Trophoblast cell (in vitro differentiated cells and primary cell): ENCODE results near the gene SLC66A2.

Source experiments
- DNase-seq, 2 donors: peaks; one replicate each; pipeline ENCODE4 v3.0.0-alpha.2; 2016
- H2AFZ ChIP-seq: 2 replicates; pipeline ENCODE4 v1.6.1; 2013; ENCODE audit warnings: low read length, moderate library complexity, mild to moderate bottlenecking; ENCODE audit not compliant: insufficient read depth, poor library complexity
- H2AK5ac ChIP-seq: 2 replicates; pipeline ENCODE4 v1.6.1; 2013; ENCODE audit warnings: mild to moderate bottlenecking, low read length
- H2BK120ac ChIP-seq: 2 replicates; pipeline ENCODE4 v1.6.1; 2013; ENCODE audit warnings: low read length, mild to moderate bottlenecking, moderate library complexity; ENCODE audit not compliant: insufficient read depth, poor library complexity
- H2BK12ac ChIP-seq: 2 replicates; pipeline ENCODE4 v1.6.1; 2013; ENCODE audit warnings: mild to moderate bottlenecking, low read length, moderate library complexity
- H2BK5ac ChIP-seq: 2 replicates; pipeline ENCODE4 v1.6.1; 2013; ENCODE audit warnings: low read length, low read depth, moderate library complexity, mild to moderate bottlenecking; ENCODE audit not compliant: poor library complexity
- H3K14ac ChIP-seq: 2 replicates; pipeline ENCODE4 v1.6.1; 2013; ENCODE audit warnings: mild to moderate bottlenecking, low read length
- H3K18ac ChIP-seq: 2 replicates; pipeline ENCODE4 v1.6.1; 2013; ENCODE audit warnings: mild to moderate bottlenecking, low read length
- H3K23ac ChIP-seq: 2 replicates; pipeline ENCODE4 v1.6.1; 2013; ENCODE audit warnings: low read length
- H3K27ac ChIP-seq: 2 replicates; pipeline ENCODE4 v1.5.1; 2013; ENCODE audit warnings: low read depth, mild to moderate bottlenecking, inconsistent platforms, low read length, moderate library complexity
- H3K27me3 ChIP-seq: 2 replicates; pipeline ENCODE4 v1.6.1; 2013; ENCODE audit warnings: inconsistent platforms, mild to moderate bottlenecking, low read length, moderate library complexity; ENCODE audit not compliant: insufficient read depth
- H3K36me3 ChIP-seq, 2 experiments: 1 replicate in 1 of 2; 2 replicates in 1 of 2; pipeline ENCODE4 v1.6.1; 2013; ENCODE audit warnings: low read length in 2 of 2, mild to moderate bottlenecking in 2 of 2, moderate library complexity in 1 of 2; ENCODE audit not compliant: insufficient read depth in 2 of 2, control insufficient read depth in 1 of 2
- H3K4ac ChIP-seq: 2 replicates; pipeline ENCODE4 v1.6.1; 2013; ENCODE audit warnings: low read depth, mild to moderate bottlenecking, low read length, moderate library complexity
- H3K4me1 ChIP-seq, 2 experiments: 1 replicate in 1 of 2; 2 replicates in 1 of 2; pipeline ENCODE4 v1.6.1; 2013; ENCODE audit warnings: low read length in 2 of 2, mild to moderate bottlenecking in 2 of 2, moderate library complexity in 1 of 2; ENCODE audit not compliant: insufficient read depth in 2 of 2, control insufficient read depth in 1 of 2
- H3K4me2 ChIP-seq: 2 replicates; pipeline ENCODE4 v1.6.1; 2013; ENCODE audit warnings: inconsistent platforms, mild to moderate bottlenecking, low read length, moderate library complexity
- H3K4me3 ChIP-seq: 2 replicates; pipeline ENCODE4 v1.5.1; 2013; ENCODE audit warnings: mild to moderate bottlenecking, low read depth, low read length, inconsistent platforms
- H3K79me1 ChIP-seq: one replicate; pipeline ENCODE4 v1.6.1; 2013; ENCODE audit warnings: low read length
- H3K79me2 ChIP-seq: 2 replicates; pipeline ENCODE4 v1.6.1; 2013; ENCODE audit warnings: low read length, mild to moderate bottlenecking; ENCODE audit not compliant: control insufficient read depth, insufficient read depth, poor library complexity
- H3K9ac ChIP-seq: 2 replicates; pipeline ENCODE4 v1.6.1; 2013; ENCODE audit warnings: mild to moderate bottlenecking, low read length
- H3K9me3 ChIP-seq: 2 replicates; pipeline ENCODE4 v1.6.1; 2013; ENCODE audit warnings: low read depth, mild to moderate bottlenecking, control low read depth, inconsistent platforms, low read length; ENCODE audit not compliant: insufficient read depth
- H4K12ac ChIP-seq: 2 replicates; pipeline ENCODE4 v1.6.1; 2013; ENCODE audit warnings: low read depth, mild to moderate bottlenecking, low read length, moderate library complexity
- H4K8ac ChIP-seq: 2 replicates; pipeline ENCODE4 v1.6.1; 2013; ENCODE audit warnings: low read depth, mild to moderate bottlenecking, low read length, moderate library complexity
- H4K91ac ChIP-seq: one replicate; pipeline ENCODE4 v1.6.1; 2013; ENCODE audit warnings: low read depth, mild to moderate bottlenecking, low read length, moderate library complexity
- WGBS: extraction: QIAGEN DNeasy Blood & Tissue Kit; methylation state at CpG from one replicate; pipeline ENCODE4 v1.1.7; 2013; ENCODE audit warnings: missing lambda C conversion rate; ENCODE audit not compliant: insufficient read length, insufficient coverage; ENCODE audit errors: extremely low coverage; 5-methylcytosine and 5-hydroxymethylcytosine counted together

Gene SLC66A2

GRCh38 chr18:79964330-79965118 is 13.1 kb upstream of the SLC66A2 start, which contains the start of gene HSBP1L1:
Gene HSBP1L1 (plus strand): TSS chr18:79964643. CDS start chr18:79964736, 93 bp downstream.
- Histone ChIP-seq H3K79me1 (peaks cover 11% of the 10 kb centered on the region), H2BK120ac (peak within 1 kb of the TSS; percentile 92)
- WGBS = no CpG with 5 or more reads among the region's 73 CpGs

DNA sequence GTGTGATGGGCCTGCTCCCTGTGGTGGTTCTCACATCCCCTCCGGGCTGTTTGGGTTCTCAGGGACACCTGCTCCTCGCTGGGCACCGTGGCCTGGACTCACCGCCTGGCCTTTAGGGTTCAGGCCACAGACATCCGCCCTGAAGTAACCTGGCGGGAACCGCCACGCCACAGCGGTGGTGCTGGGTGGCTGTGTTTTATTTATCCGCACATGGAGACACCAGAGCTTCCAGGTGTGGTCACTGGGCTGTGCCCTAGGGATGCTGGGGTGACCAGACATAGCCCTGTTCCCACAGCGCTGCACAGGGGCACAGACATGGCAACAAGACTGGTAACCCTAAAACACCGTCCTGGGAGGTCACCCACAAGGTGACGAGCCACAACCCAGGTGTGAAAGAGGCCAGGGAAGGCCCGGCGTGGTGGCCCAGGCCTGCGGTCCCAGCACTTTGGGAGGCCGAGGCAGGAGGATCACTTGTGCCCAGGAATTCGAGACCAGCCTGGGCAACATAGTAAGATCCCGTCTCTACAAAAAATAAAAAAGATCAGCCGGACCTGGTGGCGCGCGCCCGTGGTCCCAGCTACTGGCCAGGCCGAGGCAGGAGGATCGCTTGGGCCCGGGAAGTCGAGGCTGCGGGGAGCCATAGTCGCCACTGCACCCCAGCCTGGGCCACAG is 12.3 kb upstream of the SLC66A2 start:
- Histone ChIP-seq H2AK5ac (peak overlapping the region; percentile 64), H4K91ac (no peak overlapping the region), H3K18ac (peak overlapping the region; percentile 72), H2AFZ (peak overlapping the region; percentile 25), H2BK120ac (no peak overlapping the region), H3K4me1 (peaks cover 21 to 23% of the 10 kb centered on the region in 2 experiments), H3K9ac (no peak overlapping the region), H3K27me3 (no peaks in the 10 kb centered on the region), H3K36me3 (peaks cover 2 to 3% of the 10 kb centered on the region in 2 experiments), H3K79me2 (peaks cover 9% of the 10 kb centered on the region), H4K8ac (peak overlapping the region; percentile 85), H3K9me3 (no peaks in the 10 kb centered on the region), H3K4me3 (no peak overlapping the region), H3K27ac (no peak overlapping the region), H3K4me2 (peak overlapping the region; percentile 86), H2BK12ac (no peak overlapping the region), H3K14ac (peak overlapping the region; percentile 44), H3K23ac (no peak overlapping the region), H4K12ac (no peak overlapping the region), H3K79me1 (peaks cover 11% of the 10 kb centered on the region), H3K4ac (no peak overlapping the region), H2BK5ac (no peak overlapping the region)
- DNase-seq = no peak
- no CpG with 5 or more reads among the region's 30 CpGs for WGBS

More at GRCh38 chr18:79964330-79965118, 13.1 kb upstream of the SLC66A2 start, which contains the start of gene HSBP1L1:
- Histone ChIP-seq H4K12ac (peak within 1 kb of the TSS; percentile 95), H3K4me3 (peak within 1 kb of the TSS; percentile 71), H3K36me3 (peaks cover 5% of the 10 kb centered on the region in 2 experiments), H3K79me2 (peaks cover 9% of the 10 kb centered on the region), H2AFZ (peak within 1 kb of the TSS; percentile 88), H3K18ac (peak within 1 kb of the TSS; percentile 97), H2BK5ac (peak within 1 kb of the TSS; percentile 64), H3K23ac (no peak within 1 kb of the TSS), H4K8ac (peak within 1 kb of the TSS; percentile 85), H3K4me1 (peaks cover 21 to 23% of the 10 kb centered on the region in 2 experiments), H3K9ac (peak within 1 kb of the TSS; percentile 31), H3K4ac (peak within 1 kb of the TSS; percentile 93), H3K27ac (peak within 1 kb of the TSS; percentile 84), H3K4me2 (peak within 1 kb of the TSS; percentile 86), H3K27me3 (no peaks in the 10 kb centered on the region), H2BK12ac (peak within 1 kb of the TSS; percentile 62), H3K14ac (peak within 1 kb of the TSS; percentile 95), H4K91ac (peak within 1 kb of the TSS; percentile 99), H2AK5ac (peak within 1 kb of the TSS; percentile 97), H3K9me3 (no peaks in the 10 kb centered on the region)
- DNase-seq = peak; percentile 91 to 94

DNA sequence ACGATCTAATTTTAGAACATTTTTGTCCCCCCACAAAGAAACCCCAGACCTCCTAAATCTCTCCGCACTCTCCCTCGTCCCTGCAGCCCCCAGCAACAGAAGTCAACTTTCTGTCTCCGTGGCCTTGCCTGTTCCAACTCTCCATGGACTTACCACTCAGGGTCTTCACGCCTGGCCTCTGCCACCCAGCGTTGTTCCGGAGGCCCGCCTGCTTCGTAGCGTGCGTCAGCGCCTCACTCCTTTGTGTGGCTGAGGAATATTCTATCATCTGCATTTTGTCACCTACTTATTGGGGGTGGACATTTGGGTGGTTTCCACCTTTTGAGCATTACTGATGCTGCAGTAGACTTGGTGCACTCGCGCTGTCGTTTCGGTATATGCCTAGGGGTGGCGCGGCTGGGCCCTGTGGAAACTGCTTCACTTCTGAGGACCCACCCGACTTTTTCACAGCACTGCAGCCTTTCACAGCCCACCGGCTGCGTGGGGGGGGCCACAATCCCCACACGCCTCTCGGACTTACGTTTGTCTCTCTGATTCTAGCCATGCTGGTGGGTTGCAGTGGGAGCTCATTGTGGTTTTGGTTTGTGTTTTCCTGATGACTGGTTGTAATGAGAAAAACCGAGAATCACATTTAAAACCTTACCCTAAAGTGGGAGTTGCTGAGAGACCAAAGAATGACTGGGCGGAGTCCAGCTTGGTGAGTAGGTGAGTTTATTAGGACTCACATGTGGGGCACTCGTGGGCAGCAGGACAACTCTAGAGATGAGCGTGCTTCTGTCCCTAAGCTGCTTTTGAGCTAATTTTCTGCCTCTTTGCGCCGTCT is 11.6 kb upstream of the SLC66A2 start:
- H3K9me3 ChIP-seq = no peaks in the 10 kb centered on the region
- no peak overlapping the region for H3K9ac ChIP-seq
- no peak overlapping the region for H3K4ac ChIP-seq
- peak overlapping the region; percentile 50 for H4K8ac ChIP-seq
- no peak overlapping the region for H4K91ac ChIP-seq
- H3K4me3 ChIP-seq = no peak overlapping the region
- H3K23ac ChIP-seq = no peak overlapping the region
- H2BK5ac ChIP-seq = no peak overlapping the region
- H2AK5ac ChIP-seq = peak overlapping the region; percentile 30
- H3K79me2 ChIP-seq = peaks cover 9% of the 10 kb centered on the region
- peaks cover 21 to 23% of the 10 kb centered on the region in 2 experiments for H3K4me1 ChIP-seq
- peak overlapping the region; percentile 0 for H2BK12ac ChIP-seq
- DNase-seq = no peak
- H3K79me1 ChIP-seq = peaks cover 11% of the 10 kb centered on the region
- H2AFZ ChIP-seq = no peak overlapping the region
- H3K36me3 ChIP-seq = peaks cover 2 to 3% of the 10 kb centered on the region in 2 experiments
- no peak overlapping the region for H4K12ac ChIP-seq
- H3K4me2 ChIP-seq = no peak overlapping the region
- no peaks in the 10 kb centered on the region for H3K27me3 ChIP-seq
- no peak overlapping the region for H3K18ac ChIP-seq
- no peak overlapping the region for H3K14ac ChIP-seq
- no peak overlapping the region for H3K27ac ChIP-seq
- H2BK120ac ChIP-seq = no peak overlapping the region
- no CpG with 5 or more reads among the region's 30 CpGs for WGBS

DNA sequence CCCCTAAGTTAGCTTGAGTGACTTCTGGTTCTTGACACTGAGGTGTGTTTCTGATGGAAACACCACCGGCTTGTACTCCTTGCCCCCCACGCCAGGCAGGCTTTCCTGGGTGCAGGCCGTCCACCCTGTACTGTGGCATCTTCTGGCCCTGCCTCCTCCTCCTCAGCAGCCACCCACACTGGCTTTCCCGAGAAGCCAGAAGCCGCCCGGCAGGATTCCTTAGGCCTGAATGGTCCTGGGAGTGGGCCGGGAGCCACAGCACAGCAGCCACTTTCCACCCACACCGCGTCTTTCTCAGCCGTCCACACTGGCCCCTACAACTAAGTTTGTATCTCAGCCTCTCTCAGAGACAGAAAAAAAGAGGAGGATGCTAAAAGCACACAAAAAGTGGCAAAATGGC is 10.9 kb upstream of the SLC66A2 start:
- Histone ChIP-seq H3K14ac (no peak overlapping the region), H4K91ac (peak overlapping the region; percentile 62), H2BK5ac (no peak overlapping the region), H3K4me2 (no peak overlapping the region), H3K9me3 (no peaks in the 10 kb centered on the region), H3K27ac (no peak overlapping the region), H4K12ac (no peak overlapping the region), H3K4me3 (no peak overlapping the region), H3K36me3 (no peaks in the 10 kb centered on the region), H4K8ac (no peak overlapping the region), H3K27me3 (no peaks in the 10 kb centered on the region), H2BK12ac (peak overlapping the region; percentile 3), H2AK5ac (no peak overlapping the region), H3K4me1 (peaks cover 21 to 23% of the 10 kb centered on the region in 2 experiments), H3K79me2 (peaks cover 9% of the 10 kb centered on the region), H3K9ac (no peak overlapping the region), H2AFZ (no peak overlapping the region), H3K79me1 (peaks cover 11% of the 10 kb centered on the region), H3K4ac (no peak overlapping the region), H3K18ac (peak overlapping the region; percentile 41), H3K23ac (no peak overlapping the region), H2BK120ac (no peak overlapping the region)
- WGBS = no CpG with 5 or more reads among the region's 10 CpGs
- DNase-seq = peak; percentile 87 to 90
